Activated T-cell treated with anti-CD3 and anti-CD28 coated beads for 1 hour (primary cell): ENCODE results near the gene SNAPC4.

Source experiments
- DNase-seq: peaks from one replicate; pipeline ENCODE4 v3.0.0-alpha.2; 2020; ENCODE audit warnings: low read depth

The SNAPC4 gene

GRCh38 chr9:136387217-136387616, 12.8 kb downstream of the SNAPC4 start:
- DNase-seq, result no peak

- no peak for DNase-seq
Observed at GRCh38 chr9:136386018-136386417, 14.0 kb downstream of the SNAPC4 start.

DNA sequence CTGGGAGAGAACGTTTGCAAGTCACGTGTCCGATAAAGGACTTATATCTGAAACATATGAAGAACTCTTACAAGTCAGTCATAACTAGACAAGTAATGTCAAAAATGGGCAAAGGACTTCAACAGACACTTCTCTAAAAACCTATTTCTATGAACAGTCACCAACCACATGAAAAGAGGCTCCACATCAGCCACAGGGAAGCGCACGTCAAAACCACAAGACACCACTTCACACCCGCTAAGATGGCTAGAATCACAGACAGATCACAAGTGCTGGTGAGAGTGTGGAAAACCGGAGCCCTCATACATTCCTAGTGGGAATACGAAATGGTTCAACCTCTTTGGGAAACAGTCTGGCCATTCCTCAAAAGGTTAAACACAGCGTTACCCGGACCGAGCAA, 15.0 kb downstream of the SNAPC4 start:
- no peak for DNase-seq

DNA sequence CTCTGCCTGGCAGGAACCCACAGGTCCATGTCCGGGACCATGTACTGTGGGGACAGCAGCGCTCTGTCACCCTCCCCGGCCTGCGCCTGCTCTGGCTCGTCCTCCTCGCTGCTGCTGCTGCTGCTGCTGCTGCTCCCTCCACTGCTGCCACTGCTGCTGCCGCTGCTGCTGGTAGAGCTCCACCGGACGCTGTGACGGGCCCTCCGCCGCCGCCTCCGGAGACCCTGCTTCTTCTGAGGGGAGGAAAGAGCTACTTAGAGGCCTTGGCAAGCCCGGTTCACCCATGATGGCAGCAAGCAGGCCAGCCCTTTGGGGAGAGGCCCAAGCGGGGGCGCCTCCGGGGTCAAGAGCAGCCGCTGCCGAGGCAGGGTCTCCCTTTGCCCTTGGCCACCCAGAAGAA, 16.5 kb downstream of the SNAPC4 start:
- no peak for DNase-seq

DNA sequence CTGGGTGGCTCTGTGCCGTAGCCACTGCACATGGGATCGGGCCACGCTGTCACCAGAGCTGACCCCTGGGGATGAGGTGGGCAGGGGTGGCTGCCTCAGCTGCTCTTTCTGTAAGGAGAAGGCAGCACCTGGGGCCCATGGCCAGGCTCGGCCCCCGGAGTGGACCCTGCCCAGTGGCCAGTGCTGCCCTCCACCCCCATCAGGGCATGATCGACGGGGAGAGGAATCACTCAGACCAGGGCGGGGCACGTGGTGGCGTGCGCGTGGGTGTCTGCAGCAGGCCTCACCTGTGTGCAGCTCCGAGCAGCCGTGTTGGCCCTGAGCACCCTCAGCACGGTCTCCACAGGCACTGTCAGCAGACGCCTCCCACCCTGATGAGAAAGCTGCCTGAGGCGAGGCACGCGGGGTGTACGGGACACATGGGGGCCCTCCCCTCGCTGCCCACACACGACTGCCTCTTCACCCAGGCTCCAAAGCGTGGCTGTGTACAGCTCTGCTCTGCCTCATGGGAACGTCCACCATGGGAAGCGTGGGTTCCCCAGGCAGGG, 17.9 kb downstream of the SNAPC4 start:
- no peak for DNase-seq

GRCh38 chr9:136381311-136381710, 18.7 kb downstream of the SNAPC4 start:
- DNase-seq, result no peak

DNA sequence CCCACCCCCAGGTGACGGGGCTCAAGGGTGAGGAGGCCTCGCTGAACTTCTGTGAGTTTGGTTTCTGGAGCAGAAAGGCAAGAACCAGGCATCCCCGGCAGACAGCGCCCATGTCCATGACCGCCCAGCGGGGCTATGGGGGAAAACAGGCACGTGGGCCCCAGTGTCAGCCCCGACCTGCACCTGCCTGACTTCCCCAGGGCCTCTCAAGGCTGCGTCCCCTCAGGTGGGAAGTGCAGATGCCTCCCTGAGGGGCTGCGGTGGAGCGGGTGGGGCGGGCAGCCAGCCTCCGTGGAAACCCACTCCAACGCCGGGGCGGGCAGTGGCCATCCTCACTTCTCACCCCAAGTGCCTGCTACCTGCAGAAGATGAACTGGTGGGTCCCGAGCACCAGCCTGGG, 19.6 kb downstream of the SNAPC4 start:
- no peak for DNase-seq

DNA sequence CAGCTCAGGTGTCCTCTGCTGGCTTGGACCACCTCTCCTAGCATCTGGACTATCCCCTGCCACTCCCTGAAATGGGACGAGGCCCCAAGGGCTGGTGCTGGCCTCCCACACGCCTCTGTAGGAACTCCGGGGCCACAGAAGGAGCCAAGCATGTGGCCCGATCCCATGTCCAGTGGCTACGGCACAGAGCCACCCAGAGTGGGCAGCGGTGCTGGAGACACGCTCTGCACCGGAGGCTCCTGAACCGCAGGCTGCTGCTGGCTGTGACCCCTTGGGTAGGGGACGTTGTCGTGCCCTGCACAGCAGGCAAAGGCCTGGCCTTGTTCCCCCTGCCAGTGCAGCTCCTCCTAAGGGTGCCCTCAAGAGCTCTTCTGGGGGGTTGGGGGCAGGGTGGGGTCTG, 20.1 kb downstream of the SNAPC4 start:
- DNase-seq, result no peak

- no peak for DNase-seq
Observed at GRCh38 chr9:136379401-136379800, 20.6 kb downstream of the SNAPC4 start.

GRCh38 chr9:136379003-136379287, 21.0 kb downstream of the SNAPC4 start:
- no peak for DNase-seq

DNA sequence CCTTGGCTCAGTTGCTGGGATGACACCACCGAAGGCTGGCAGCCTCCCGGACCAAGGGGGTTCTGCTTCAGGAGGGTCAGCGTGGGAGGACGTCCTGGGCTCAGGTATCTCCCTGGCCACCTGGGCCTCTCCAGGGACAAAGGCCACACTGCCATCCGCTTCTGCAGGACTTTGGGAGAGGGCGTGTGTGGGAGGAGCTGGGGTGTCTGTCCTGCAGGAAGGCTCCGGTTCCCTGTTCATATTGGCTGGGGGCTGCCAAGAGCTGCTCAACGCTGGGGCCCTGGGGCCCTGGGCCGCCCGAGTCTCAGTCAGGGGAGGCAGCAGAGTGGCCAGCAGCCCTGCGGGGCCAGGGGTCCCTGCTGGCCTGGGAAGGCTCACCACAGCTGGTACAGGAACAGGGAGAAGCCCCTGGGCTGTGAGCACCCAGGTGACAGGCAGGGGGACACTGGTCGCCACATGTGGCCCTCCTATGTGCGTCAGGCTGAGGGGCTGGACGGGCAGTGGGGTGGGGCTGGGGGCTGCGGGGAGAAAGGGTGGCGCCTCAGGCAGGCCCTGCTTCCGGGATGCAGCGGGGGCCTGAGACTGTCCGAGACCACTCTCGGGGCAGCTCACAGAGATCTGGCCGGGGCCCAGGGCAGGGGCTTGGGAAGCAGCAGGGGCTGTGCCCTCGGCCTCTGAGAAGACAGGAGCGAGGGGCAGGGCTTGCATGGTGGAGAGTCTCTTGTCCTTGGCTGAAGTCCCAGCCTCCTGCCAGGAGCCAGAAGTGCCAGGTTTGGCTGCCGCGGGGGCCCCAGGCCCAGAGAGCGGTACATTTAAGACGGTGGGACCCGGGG, 21.6 kb downstream of the SNAPC4 start:
- no peak for DNase-seq

GRCh38 chr9:136377341-136378169, 22.4 kb downstream of the SNAPC4 start:
- no peak for DNase-seq

- DNase-seq, result no peak
Observed at GRCh38 chr9:136376457-136376856, 23.5 kb downstream of the SNAPC4 start.

DNA sequence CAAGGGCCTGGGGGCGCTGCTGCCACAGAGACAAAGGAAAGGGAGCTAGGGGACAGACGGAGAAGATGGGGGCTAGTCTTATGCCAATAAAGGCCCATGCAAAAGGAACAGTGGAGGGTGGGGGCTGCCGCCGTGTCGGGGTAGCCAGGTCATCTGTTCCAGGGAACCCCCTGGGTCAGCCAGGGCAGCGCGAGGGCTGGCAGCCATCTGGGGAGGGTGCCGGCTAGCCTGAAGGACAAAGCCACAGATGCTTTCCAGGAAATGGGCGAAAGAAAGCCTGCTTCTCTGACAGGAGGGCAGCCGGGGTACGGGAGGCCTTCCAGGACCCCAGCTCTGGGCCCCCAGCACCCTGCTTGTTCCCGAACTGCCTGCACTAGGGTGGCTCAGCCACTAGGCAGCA, 24.9 kb downstream of the SNAPC4 start:
- DNase-seq, result no peak

DNA sequence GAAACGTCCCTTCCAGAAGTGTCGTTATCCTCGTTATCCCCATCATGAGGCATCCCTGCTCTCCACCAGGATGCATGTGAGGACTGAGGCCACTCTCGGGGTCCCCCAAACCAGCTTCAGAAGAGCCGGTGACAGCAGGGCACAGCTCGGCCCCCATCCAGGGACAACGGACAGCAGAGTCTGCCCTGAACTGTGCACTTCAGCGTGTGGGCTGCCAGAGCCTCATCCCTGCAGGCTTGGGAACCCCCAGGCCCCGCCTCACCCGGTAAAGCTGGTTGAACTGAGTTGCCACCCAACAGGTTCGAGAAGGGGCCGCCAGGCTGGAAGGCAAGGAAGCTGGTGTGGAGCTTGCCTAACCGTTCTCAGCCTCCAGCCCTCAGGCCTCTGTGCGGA, 25.8 kb downstream of the SNAPC4 start:
- no peak for DNase-seq

- DNase-seq, result no peak
Observed at GRCh38 chr9:136373300-136374182, 26.4 kb downstream of the SNAPC4 start, which contains the start of gene CARD9. Gene CARD9, minus strand, starts transcription at chr9:136373669. Its CDS starts 1,591 bp downstream, at chr9:136372078.

DNA sequence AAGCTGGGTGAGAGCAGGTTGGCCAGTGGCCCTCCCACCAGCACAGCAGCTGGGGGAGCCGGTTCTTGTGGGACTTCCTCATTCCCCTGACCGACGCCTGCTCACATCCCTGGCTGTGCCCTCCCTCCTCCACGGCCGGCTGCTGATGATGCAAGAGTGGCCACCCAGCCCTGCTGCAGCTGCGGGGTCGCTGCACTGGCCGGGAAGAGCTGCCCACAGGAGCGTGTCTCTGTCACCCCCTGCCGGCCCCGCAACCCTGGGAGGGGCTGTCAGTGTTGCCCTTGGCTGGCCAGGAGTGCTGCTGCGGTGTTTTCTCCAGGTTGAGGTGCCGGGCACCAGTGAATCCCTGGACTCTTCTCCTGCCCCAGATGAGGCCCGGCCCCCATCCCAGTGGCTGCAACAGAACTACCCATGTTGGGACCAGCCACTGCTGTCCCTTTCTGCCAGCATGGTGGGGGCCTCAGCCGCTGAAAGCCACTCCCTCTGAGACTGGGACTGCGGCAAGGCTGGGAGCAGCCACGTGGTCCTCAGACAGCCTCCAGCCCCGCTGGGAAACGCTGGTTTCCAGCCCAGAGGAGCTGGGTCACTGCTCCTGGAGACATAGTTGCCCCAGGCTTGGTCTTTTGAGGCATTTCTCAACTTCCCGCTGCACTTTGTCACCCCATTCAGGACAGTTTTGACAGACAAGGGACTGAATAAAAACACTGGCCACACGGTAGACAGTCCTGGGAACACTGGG, 27.2 kb downstream of the SNAPC4 start:
- DNase-seq, result no peak

DNA sequence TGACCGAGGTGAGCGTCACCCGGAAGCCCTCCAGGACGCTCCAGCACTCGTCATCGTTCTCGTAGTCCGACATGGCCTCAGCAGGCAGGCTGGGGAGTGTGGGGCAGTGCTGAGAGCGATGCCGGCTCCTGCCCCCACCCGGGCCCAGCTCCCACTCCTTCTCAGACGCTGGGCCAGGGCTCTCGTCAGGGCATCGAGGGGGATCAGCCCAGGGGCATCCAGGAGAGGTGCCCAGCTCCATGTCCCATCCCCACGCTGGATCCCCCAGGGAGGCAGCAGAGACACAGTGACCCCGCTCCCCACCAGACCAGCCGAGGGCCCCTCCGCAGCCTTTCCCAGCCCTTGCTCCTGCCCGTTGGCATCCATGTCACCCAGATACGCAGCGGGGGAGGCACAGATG, 28.0 kb downstream of the SNAPC4 start:
- no peak for DNase-seq

DNA sequence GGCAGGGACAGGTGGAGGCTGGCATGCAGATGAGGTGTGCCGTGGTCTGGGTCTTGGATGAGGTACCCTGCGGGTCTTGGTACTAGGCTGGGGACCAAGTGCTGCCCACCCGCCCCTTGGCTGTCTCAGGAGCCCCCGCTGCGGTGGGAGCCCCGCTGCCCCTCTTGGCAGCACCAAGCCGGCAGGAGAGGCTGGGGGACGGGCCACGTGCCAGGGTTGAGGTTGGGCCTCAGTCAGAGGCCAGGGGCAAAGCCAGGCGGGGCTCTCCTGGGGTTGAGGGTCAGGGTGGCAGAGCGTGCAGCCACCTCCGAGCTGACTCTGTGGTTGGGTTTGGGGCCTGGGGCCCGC, 28.5 kb downstream of the SNAPC4 start:
- DNase-seq, result no peak

GRCh38 chr9:136370687-136371532, 29.1 kb downstream of the SNAPC4 start:
- no peak for DNase-seq

GRCh38 chr9:136370037-136370436, 29.9 kb downstream of the SNAPC4 start:
- DNase-seq, result no peak
